Neuronal stem cell (in vitro differentiated cells): ENCODE measurements around the gene HS2ST1.

Experiments used
- DNase-seq: peaks from one replicate; pipeline ENCODE4 v3.0.0-alpha.2; 2013; ENCODE audit warnings: low spot score
- H2AFZ ChIP-seq: one replicate; pipeline ENCODE4 v1.6.1; 2013; ENCODE audit warnings: mild to moderate bottlenecking, low read length, inconsistent platforms
- H2AK5ac ChIP-seq: 2 replicates; pipeline ENCODE4 v1.6.1; 2013; ENCODE audit warnings: low read depth, mild to moderate bottlenecking, inconsistent platforms, low read length, moderate library complexity, mixed read lengths
- H2BK120ac ChIP-seq: 2 replicates; pipeline ENCODE4 v1.6.1; 2013; ENCODE audit warnings: low read depth, mild to moderate bottlenecking, inconsistent platforms, low read length, moderate library complexity, mixed read lengths
- H2BK12ac ChIP-seq: one replicate; pipeline ENCODE4 v1.6.1; 2013; ENCODE audit warnings: low read length, inconsistent platforms
- H2BK15ac ChIP-seq: 2 replicates; pipeline ENCODE4 v1.6.1; 2013; ENCODE audit warnings: mild to moderate bottlenecking, low read length, inconsistent platforms, mixed read lengths
- H2BK5ac ChIP-seq: one replicate; pipeline ENCODE4 v1.6.1; 2013; ENCODE audit warnings: inconsistent platforms, mild to moderate bottlenecking, low read length, moderate library complexity
- H3K14ac ChIP-seq: one replicate; pipeline ENCODE4 v1.6.1; 2013; ENCODE audit warnings: low read length, inconsistent platforms
- H3K18ac ChIP-seq: 2 replicates; pipeline ENCODE4 v1.6.1; 2013; ENCODE audit warnings: low read length, inconsistent platforms
- H3K23ac ChIP-seq: 2 replicates; pipeline ENCODE4 v1.6.1; 2013; ENCODE audit warnings: low read depth, mild to moderate bottlenecking, mixed read lengths, low read length, inconsistent platforms; ENCODE audit not compliant: poor library complexity
- H3K27ac ChIP-seq: replicated peaks from 3 replicates; pipeline ENCODE4 v1.5.1; 2013; ENCODE audit warnings: low read length, inconsistent platforms
- H3K27me3 ChIP-seq, 3 experiments: 2 replicates each; pipeline ENCODE4 v1.6.1; 2013; ENCODE audit warnings: low read length in 3 of 3, mild to moderate bottlenecking in 2 of 3, inconsistent platforms in 1 of 3, low read depth in 1 of 3, mixed read lengths in 1 of 3, moderate library complexity in 1 of 3; ENCODE audit not compliant: control insufficient read depth in 3 of 3, insufficient read depth in 3 of 3
- H3K36me3 ChIP-seq, 2 donors: replicated peaks in 1 of 2; 2 replicates each; pipeline ENCODE4 v1.6.1; 2013; ENCODE audit warnings: low read length in 2 of 2; ENCODE audit not compliant: control insufficient read depth in 2 of 2, insufficient read depth in 2 of 2
- H3K4ac ChIP-seq: 2 replicates; pipeline ENCODE4 v1.6.1; 2013; ENCODE audit warnings: inconsistent platforms, mild to moderate bottlenecking, low read length, moderate library complexity
- H3K4me1 ChIP-seq, 2 donors: 1 replicate in 1 of 2; 2 replicates in 1 of 2; pipeline ENCODE4 v1.6.1; 2013; ENCODE audit warnings: low read length in 2 of 2, low read depth in 1 of 2; ENCODE audit not compliant: control insufficient read depth in 2 of 2, insufficient read depth in 1 of 2
- H3K4me2 ChIP-seq: one replicate; pipeline ENCODE4 v1.6.1; 2013; ENCODE audit warnings: mild to moderate bottlenecking, low read length, inconsistent platforms; ENCODE audit not compliant: insufficient read depth, poor library complexity, severe bottlenecking
- H3K4me3 ChIP-seq, 2 donors: 2 replicates each; pipeline ENCODE4 v1.5.1; 2013; ENCODE audit warnings: low read length in 2 of 2, mild to moderate bottlenecking in 2 of 2, inconsistent platforms in 1 of 2, moderate library complexity in 1 of 2
- H3K79me1 ChIP-seq: one replicate; pipeline ENCODE4 v1.6.1; 2013; ENCODE audit warnings: low read depth, mild to moderate bottlenecking, inconsistent platforms, low read length, moderate library complexity
- H3K9ac ChIP-seq: one replicate; pipeline ENCODE4 v1.6.1; 2013; ENCODE audit warnings: mild to moderate bottlenecking, low read depth, low read length, inconsistent platforms; ENCODE audit not compliant: poor library complexity
- H3K9me3 ChIP-seq, 2 donors: replicated peaks in 1 of 2; 2 replicates each; pipeline versions ENCODE3 to v1.6.1; 2013; ENCODE audit warnings: low read length in 2 of 2, mild to moderate bottlenecking in 2 of 2, inconsistent platforms in 1 of 2, low read depth in 1 of 2, mixed read lengths in 1 of 2, moderate library complexity in 1 of 2; ENCODE audit not compliant: control insufficient read depth in 2 of 2, insufficient read depth in 1 of 2
- H4K8ac ChIP-seq: one replicate; pipeline ENCODE4 v1.6.1; 2013; ENCODE audit warnings: low read depth, mild to moderate bottlenecking, inconsistent platforms, low read length, moderate library complexity
- H4K91ac ChIP-seq: one replicate; pipeline ENCODE4 v1.6.1; 2013; ENCODE audit warnings: low read length, low read depth, mild to moderate bottlenecking, inconsistent platforms; ENCODE audit not compliant: poor library complexity
- WGBS, 2 donors: extraction: QIAGEN DNeasy Blood & Tissue Kit; methylation state at CpG; one replicate each; pipeline ENCODE4 v1.1.7; 2013; ENCODE audit warnings: missing lambda C conversion rate in 2 of 2, mixed read lengths in 1 of 2; ENCODE audit not compliant: insufficient read length in 2 of 2, insufficient replicate concordance in 1 of 2; ENCODE audit errors: extremely low coverage in 2 of 2; 5-methylcytosine and 5-hydroxymethylcytosine counted together

The HS2ST1 gene

DNA sequence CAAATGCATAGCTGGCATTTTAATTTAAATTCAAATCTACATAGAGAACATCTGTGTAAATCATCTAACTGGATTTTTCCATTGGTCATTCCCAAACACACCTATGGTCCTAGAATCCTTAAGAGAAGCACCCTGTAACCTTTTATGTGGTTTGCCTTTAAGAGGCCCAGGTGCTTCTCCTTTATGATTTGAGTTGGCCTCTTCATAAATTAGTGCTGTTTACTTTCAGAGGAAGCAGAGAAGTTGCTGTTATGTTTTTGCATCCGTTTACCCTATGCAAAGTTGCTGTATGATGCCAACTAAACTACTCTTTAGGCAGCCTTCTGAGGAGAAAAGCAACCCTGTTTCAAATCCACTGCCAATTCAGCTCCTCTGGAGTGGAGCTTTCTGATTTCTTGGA lies 193.8 kb downstream of the HS2ST1 start:
- H3K14ac ChIP-seq: no peak overlapping the region
- H3K9ac ChIP-seq: no peak overlapping the region
- H2AK5ac ChIP-seq: no peak overlapping the region
- H2BK15ac ChIP-seq: no peak overlapping the region
- H3K9me3 ChIP-seq: no peaks in the 10 kb centered on the region
- no peak overlapping the region for H3K27ac ChIP-seq
- H3K4me3 ChIP-seq: no peak overlapping the region
- H2BK12ac ChIP-seq: no peak overlapping the region
- no peak overlapping the region for H3K23ac ChIP-seq
- no peak overlapping the region for H4K91ac ChIP-seq
- no peaks in the 10 kb centered on the region for H3K79me1 ChIP-seq
- H3K36me3 ChIP-seq: peaks cover 0 to 17% of the 10 kb centered on the region in 2 donors
- H3K4ac ChIP-seq: no peak overlapping the region
- H3K4me1 ChIP-seq: no peaks in the 10 kb centered on the region
- H2AFZ ChIP-seq: no peak overlapping the region
- H4K8ac ChIP-seq: no peak overlapping the region
- no peaks in the 10 kb centered on the region for H3K27me3 ChIP-seq
- no peak overlapping the region for H2BK5ac ChIP-seq
- WGBS, 2 donors: no CpG with 5 or more reads among the region's 1 CpG
- DNase-seq: no peak
- H2BK120ac ChIP-seq: no peak overlapping the region
- H3K4me2 ChIP-seq: no peak overlapping the region
- H3K18ac ChIP-seq: no peak overlapping the region

DNA sequence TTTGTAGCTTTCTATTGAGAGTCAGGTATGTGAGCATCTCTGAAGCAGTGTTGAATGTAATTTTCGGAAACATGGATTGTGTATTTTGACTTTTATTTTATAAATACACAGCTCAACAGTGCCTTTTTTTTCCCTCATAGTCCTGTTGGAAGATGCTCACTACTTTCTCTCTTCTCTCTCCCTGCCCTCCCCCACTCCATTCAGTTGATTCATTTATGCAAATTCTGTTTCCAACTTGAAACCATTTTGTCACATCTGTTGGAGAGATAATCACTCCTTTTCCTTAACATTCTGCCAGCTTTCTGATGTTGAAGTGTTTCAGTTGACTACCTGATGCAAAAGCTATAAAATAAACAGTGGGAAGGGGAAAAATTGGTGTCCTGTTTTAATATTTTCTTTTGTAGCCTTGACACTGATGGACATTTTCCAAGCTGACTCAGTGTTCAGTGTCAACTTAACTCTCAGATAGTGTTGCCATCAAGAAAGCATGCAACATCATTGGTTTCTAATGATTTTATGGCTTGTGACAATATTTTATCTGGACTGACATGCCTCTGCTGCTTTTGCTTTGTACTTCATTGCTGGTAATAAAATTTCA lies 194.5 kb downstream of the HS2ST1 start:
- H4K8ac ChIP-seq: no peak overlapping the region
- no peak overlapping the region for H3K4me3 ChIP-seq
- no peak overlapping the region for H3K4me2 ChIP-seq
- H3K36me3 ChIP-seq: peaks cover 0 to 17% of the 10 kb centered on the region in 2 donors
- H3K14ac ChIP-seq: no peak overlapping the region
- no peaks in the 10 kb centered on the region for H3K9me3 ChIP-seq
- no peaks in the 10 kb centered on the region for H3K4me1 ChIP-seq
- no peak overlapping the region for H3K27ac ChIP-seq
- no peak overlapping the region for H3K9ac ChIP-seq
- no CpG with 5 or more reads among the region's 1 CpG for WGBS, 2 donors
- H2BK15ac ChIP-seq: no peak overlapping the region
- H4K91ac ChIP-seq: no peak overlapping the region
- no peaks in the 10 kb centered on the region for H3K79me1 ChIP-seq
- H2BK12ac ChIP-seq: no peak overlapping the region
- no peak overlapping the region for H2BK5ac ChIP-seq
- DNase-seq: no peak
- H2AK5ac ChIP-seq: no peak overlapping the region
- no peak overlapping the region for H2AFZ ChIP-seq
- H3K27me3 ChIP-seq: no peaks in the 10 kb centered on the region
- H3K4ac ChIP-seq: no peak overlapping the region
- H2BK120ac ChIP-seq: no peak overlapping the region
- H3K18ac ChIP-seq: no peak overlapping the region
- no peak overlapping the region for H3K23ac ChIP-seq

DNA sequence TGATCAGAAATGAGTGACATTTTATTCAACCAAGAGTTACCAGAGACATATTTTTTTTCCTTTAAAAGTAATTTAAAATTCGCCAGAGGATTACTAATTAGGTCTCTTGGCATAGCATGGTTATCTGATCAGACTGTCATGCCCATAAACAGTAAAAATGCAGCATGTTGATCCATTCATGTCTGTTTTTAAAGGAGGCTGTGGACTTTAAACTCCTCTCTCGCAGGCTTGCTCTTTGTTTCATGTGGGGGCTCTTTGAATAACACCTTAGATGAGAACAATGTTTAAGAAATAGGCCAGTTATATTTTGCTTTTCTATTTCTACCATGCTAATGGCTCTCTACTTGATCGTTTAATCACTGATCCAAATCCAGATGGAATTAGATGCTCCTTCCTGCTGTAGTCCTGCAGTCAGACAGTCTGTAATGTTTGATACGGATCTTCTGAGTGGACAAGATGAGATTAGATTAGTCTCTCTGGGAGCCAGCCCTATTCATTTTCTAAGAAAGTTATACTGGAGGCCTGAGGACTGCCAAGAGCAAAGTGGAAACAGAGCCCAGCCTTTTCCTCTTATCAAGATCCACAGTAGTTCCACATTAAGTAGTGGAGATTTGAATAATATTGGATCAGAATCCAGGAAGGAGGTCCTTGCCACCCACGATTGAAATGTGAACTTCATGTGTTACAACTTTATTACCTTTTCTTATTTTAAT lies 197.4 kb downstream of the HS2ST1 start:
- Histone ChIP-seq H3K23ac (no peak overlapping the region), H2AFZ (no peak overlapping the region), H3K27ac (no peak overlapping the region), H3K27me3 (no peaks in the 10 kb centered on the region), H2BK5ac (no peak overlapping the region), H3K4me2 (no peak overlapping the region), H3K4me3 (no peak overlapping the region), H3K9me3 (no peaks in the 10 kb centered on the region), H3K18ac (no peak overlapping the region), H4K91ac (no peak overlapping the region), H3K4ac (no peak overlapping the region), H3K36me3 (no peaks in the 10 kb centered on the region), H2BK12ac (no peak overlapping the region), H4K8ac (no peak overlapping the region), H3K9ac (no peak overlapping the region), H2AK5ac (no peak overlapping the region), H3K4me1 (no peaks in the 10 kb centered on the region), H2BK15ac (no peak overlapping the region), H3K14ac (no peak overlapping the region), H3K79me1 (no peaks in the 10 kb centered on the region), H2BK120ac (no peak overlapping the region)
- no CpG with 5 or more reads among the region's 5 CpGs for WGBS, 2 donors
- DNase-seq: no peak

DNA sequence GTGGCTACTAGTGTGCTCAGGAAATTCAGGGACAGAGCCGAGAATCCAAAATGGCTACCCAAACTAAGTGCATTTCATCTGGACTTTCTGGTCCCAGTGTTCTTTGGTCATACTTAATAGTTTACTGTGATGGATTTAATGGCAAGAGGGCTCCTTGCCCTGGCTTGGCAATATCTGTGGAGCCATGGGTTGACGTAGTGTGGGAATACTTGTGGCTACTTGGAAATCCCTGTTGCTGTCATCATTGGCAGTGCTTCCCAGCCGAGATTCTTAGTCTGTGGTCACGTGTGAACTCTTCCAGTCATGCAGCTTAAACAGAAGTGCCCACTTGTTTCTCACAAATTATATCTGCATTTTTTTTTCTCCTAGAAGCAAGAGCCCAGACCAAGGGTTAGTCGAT lies 198.9 kb downstream of the HS2ST1 start:
- no peak overlapping the region for H3K4me3 ChIP-seq
- H3K79me1 ChIP-seq: no peaks in the 10 kb centered on the region
- H3K4me1 ChIP-seq: peaks cover 1 to 4% of the 10 kb centered on the region in 2 donors
- no peak overlapping the region for H2BK5ac ChIP-seq
- H4K8ac ChIP-seq: no peak overlapping the region
- no peak overlapping the region for H3K4ac ChIP-seq
- H2BK120ac ChIP-seq: no peak overlapping the region
- H3K27ac ChIP-seq: no peak overlapping the region
- WGBS, 2 donors: no CpG with 5 or more reads among the region's 5 CpGs
- H3K36me3 ChIP-seq: no peaks in the 10 kb centered on the region
- no peak overlapping the region for H3K18ac ChIP-seq
- H2AFZ ChIP-seq: no peak overlapping the region
- H2BK15ac ChIP-seq: no peak overlapping the region
- H3K27me3 ChIP-seq: no peaks in the 10 kb centered on the region
- H3K14ac ChIP-seq: no peak overlapping the region
- DNase-seq: no peak
- no peak overlapping the region for H3K9ac ChIP-seq
- H2AK5ac ChIP-seq: no peak overlapping the region
- H2BK12ac ChIP-seq: no peak overlapping the region
- H3K23ac ChIP-seq: no peak overlapping the region
- no peak overlapping the region for H3K4me2 ChIP-seq
- no peak overlapping the region for H4K91ac ChIP-seq
- H3K9me3 ChIP-seq: no peaks in the 10 kb centered on the region
